Measurements from ENCODE around the gene TRIP13. TPM values are rescaled to one million over a fixed set of nuclear protein-coding genes. Genes with fewer than 3 reads are reported as not detected.
A peak's percentile ranks its signal among the peaks of the same experiment; 100 is the strongest.

TRIP13 gene
- total RNA-seq, 1 experiment from 2014 or later = 42.6 TPM

GRCh38 chr5:859391-859790 lies 33.3 kb upstream of the TRIP13 start:
- H4K5ac ChIP-seq (ENCODE audit: insufficient read length, low read depth, low read length) = no peak overlapping the region
- TF ChIP-seq, protein P1, sequence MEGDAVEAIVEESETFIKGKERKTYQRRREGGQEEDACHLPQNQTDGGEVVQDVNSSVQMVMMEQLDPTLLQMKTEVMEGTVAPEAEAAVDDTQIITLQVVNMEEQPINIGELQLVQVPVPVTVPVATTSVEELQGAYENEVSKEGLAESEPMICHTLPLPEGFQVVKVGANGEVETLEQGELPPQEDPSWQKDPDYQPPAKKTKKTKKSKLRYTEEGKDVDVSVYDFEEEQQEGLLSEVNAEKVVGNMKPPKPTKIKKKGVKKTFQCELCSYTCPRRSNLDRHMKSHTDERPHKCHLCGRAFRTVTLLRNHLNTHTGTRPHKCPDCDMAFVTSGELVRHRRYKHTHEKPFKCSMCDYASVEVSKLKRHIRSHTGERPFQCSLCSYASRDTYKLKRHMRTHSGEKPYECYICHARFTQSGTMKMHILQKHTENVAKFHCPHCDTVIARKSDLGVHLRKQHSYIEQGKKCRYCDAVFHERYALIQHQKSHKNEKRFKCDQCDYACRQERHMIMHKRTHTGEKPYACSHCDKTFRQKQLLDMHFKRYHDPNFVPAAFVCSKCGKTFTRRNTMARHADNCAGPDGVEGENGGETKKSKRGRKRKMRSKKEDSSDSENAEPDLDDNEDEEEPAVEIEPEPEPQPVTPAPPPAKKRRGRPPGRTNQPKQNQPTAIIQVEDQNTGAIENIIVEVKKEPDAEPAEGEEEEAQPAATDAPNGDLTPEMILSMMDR (conservative IDR thresholded peaks at IDR 0.05) = no peak
- H3K4ac ChIP-seq (ENCODE audit: low read depth, low read length) = no peak overlapping the region
- H3T11ph ChIP-seq (ENCODE audit: low read length) = no peak overlapping the region
- H3K14ac ChIP-seq (ENCODE audit: insufficient read depth, low read length) = no peak overlapping the region
- Mint-ChIP-seq H3K4me3 (no peak overlapping the region), H3K27ac (peak overlapping the region in 2 of 3 experiments; percentile 17 to 44; a peak in 2 of 7 replicates), H3K36me3 (ENCODE audit: insufficient read depth in 1 of 3, low read depth in 3 of 3) (peaks cover 11 to 39% (median 15%) of the 10 kb centered on the region in 3 experiments), H3K4me1 (no peaks in the 10 kb centered on the region), H3K9me3 (no peaks in the 10 kb centered on the region), H3K27me3 (ENCODE audit: low read depth) (no peaks in the 10 kb centered on the region; the same call in 1 of the 2 replicates)
- H3K9ac ChIP-seq (ENCODE audit: extremely low read depth, insufficient read length, low read length) = no peak overlapping the region
- no peak overlapping the region for H2AK5ac ChIP-seq (ENCODE audit: insufficient read length, low read length)
- no peak overlapping the region for H2AFZ ChIP-seq (ENCODE audit: low read length)
- no CpG with 5 or more reads among the region's 16 CpGs for WGBS (ENCODE audit: extremely low coverage, insufficient read length, low lambda C conversion rate)
- no peaks in the 10 kb centered on the region for H3K23me2 ChIP-seq (ENCODE audit: insufficient read length, low read depth, low read length, poor library complexity, severe bottlenecking)
- DNase-seq = no peak
- no peak overlapping the region for H3K18ac ChIP-seq (ENCODE audit: insufficient read length, low read depth, low read length)
- no peak overlapping the region for H2BK120ac ChIP-seq (ENCODE audit: low read depth, low read length, poor library complexity, severe bottlenecking)
- H4K8ac ChIP-seq (replicated peaks; ENCODE audit: insufficient read length, low read depth, low read length) = no peak overlapping the region
- H3K4me1 ChIP-seq (ENCODE audit: insufficient read depth, low read length) = no peaks in the 10 kb centered on the region
- no peak overlapping the region for H2BK15ac ChIP-seq (ENCODE audit: low read depth, low read length)
- H3K79me2 ChIP-seq (ENCODE audit: insufficient read depth, low read length) = no peaks in the 10 kb centered on the region
- H2BK5ac ChIP-seq (ENCODE audit: insufficient read length, low read length) = no peak overlapping the region
- H3K79me1 ChIP-seq (ENCODE audit: insufficient read depth, low read depth, low read length, poor library complexity, severe bottlenecking) = no peaks in the 10 kb centered on the region
- H3K27me3 ChIP-seq (ENCODE audit: insufficient read depth, low read length) = no peaks in the 10 kb centered on the region
- no peak overlapping the region for H4K91ac ChIP-seq (ENCODE audit: insufficient read length, low read depth, low read length)
- no peak overlapping the region for H3K56ac ChIP-seq (ENCODE audit: insufficient read length, low read depth, low read length)
- no peak overlapping the region for H3K23ac ChIP-seq (ENCODE audit: insufficient read length, low read depth, low read length)
- no peaks in the 10 kb centered on the region for H3K9me3 ChIP-seq (ENCODE audit: control insufficient read depth, low read depth, low read length)
- H2BK12ac ChIP-seq (ENCODE audit: insufficient read length, low read depth, low read length) = no peak overlapping the region
- no peak overlapping the region for H2BK20ac ChIP-seq (ENCODE audit: low read depth, low read length, poor library complexity, severe bottlenecking)
- no peak overlapping the region for H3K27ac ChIP-seq (ENCODE audit: insufficient read length, low read depth, low read length)
- peaks cover 2% of the 10 kb centered on the region for H4K20me1 ChIP-seq (ENCODE audit: control insufficient read depth, insufficient read depth, insufficient read length)
- no peak overlapping the region for H3K4me2 ChIP-seq (ENCODE audit: insufficient read depth, insufficient read length, low read length)

Data from H9 (cell line).